Measurements from ENCODE around the gene NKAIN4.

NKAIN4 gene

GRCh38 chr20:63287697-63288580 lies 33.7 kb upstream of the NKAIN4 start:
- H3K36me3 ChIP-seq (ENCODE audit: insufficient read depth, low read length): 0 out of 2 replicates have a peak, but pooled peaks cover 3% of the 10 kb centered on the region
- no peak overlapping the region for H3K27ac ChIP-seq (ENCODE audit: low read depth, low read length)
- H2AFZ ChIP-seq (ENCODE audit: low read length, unreplicated experiment): no peak overlapping the region
- H3K79me2 ChIP-seq (ENCODE audit: control insufficient read depth, insufficient read depth, low read length, unreplicated experiment): no peaks in the 10 kb centered on the region
- H3K27me3 ChIP-seq (ENCODE audit: insufficient read depth, low read length): no peaks in the 10 kb centered on the region
- no peak overlapping the region for H3K4me3 ChIP-seq (ENCODE audit: low read depth, low read length)
- H3K4me1 ChIP-seq (ENCODE audit: control insufficient read depth, insufficient read depth, low read length, unreplicated experiment): no peaks in the 10 kb centered on the region

GRCh38 chr20:63286781-63287696 lies 32.8 kb upstream of the NKAIN4 start:
- H3K36me3 ChIP-seq (ENCODE audit: insufficient read depth, low read length): 0 out of 2 replicates have a peak, but pooled peaks cover 3% of the 10 kb centered on the region
- no peaks in the 10 kb centered on the region for H3K4me1 ChIP-seq (ENCODE audit: control insufficient read depth, insufficient read depth, low read length, unreplicated experiment)
- no peak overlapping the region for H3K27ac ChIP-seq (ENCODE audit: low read depth, low read length)
- no peak overlapping the region for H3K4me3 ChIP-seq (ENCODE audit: low read depth, low read length)
- H3K27me3 ChIP-seq (ENCODE audit: insufficient read depth, low read length): no peaks in the 10 kb centered on the region
- H2AFZ ChIP-seq (ENCODE audit: low read length, unreplicated experiment): no peak overlapping the region
- no peaks in the 10 kb centered on the region for H3K79me2 ChIP-seq (ENCODE audit: control insufficient read depth, insufficient read depth, low read length, unreplicated experiment)

GRCh38 chr20:63285636-63286615 lies 31.7 kb upstream of the NKAIN4 start:
- no peak overlapping the region for H3K4me3 ChIP-seq (ENCODE audit: low read depth, low read length)
- H3K36me3 ChIP-seq (ENCODE audit: insufficient read depth, low read length): 0 out of 2 replicates have a peak, but pooled peaks cover 3% of the 10 kb centered on the region
- H3K4me1 ChIP-seq (ENCODE audit: control insufficient read depth, insufficient read depth, low read length, unreplicated experiment): no peaks in the 10 kb centered on the region

GRCh38 chr20:63284981-63285524 lies 30.8 kb upstream of the NKAIN4 start:
- Histone ChIP-seq H3K27ac (ENCODE audit: low read depth, low read length) (no peak overlapping the region), H3K4me1 (ENCODE audit: control insufficient read depth, insufficient read depth, low read length, unreplicated experiment) (no peaks in the 10 kb centered on the region), H3K79me2 (ENCODE audit: control insufficient read depth, insufficient read depth, low read length, unreplicated experiment) (no peaks in the 10 kb centered on the region), H3K27me3 (ENCODE audit: insufficient read depth, low read length) (no peaks in the 10 kb centered on the region), H2AFZ (ENCODE audit: low read length, unreplicated experiment) (no peak overlapping the region), H3K4me3 (ENCODE audit: low read depth, low read length) (no peak overlapping the region), H3K36me3 (ENCODE audit: insufficient read depth, low read length) (0 out of 2 replicates have a peak, but pooled peaks cover 3% of the 10 kb centered on the region)

More at GRCh38 chr20:63285636-63286615, 31.7 kb upstream of the NKAIN4 start:
- H3K27me3 ChIP-seq (ENCODE audit: insufficient read depth, low read length): no peaks in the 10 kb centered on the region
- H3K79me2 ChIP-seq (ENCODE audit: control insufficient read depth, insufficient read depth, low read length, unreplicated experiment): no peaks in the 10 kb centered on the region
- no peak overlapping the region for H3K27ac ChIP-seq (ENCODE audit: low read depth, low read length)
- no peak overlapping the region for H2AFZ ChIP-seq (ENCODE audit: low read length, unreplicated experiment)

- 0 out of 2 replicates have a peak, but pooled peaks cover 3% of the 10 kb centered on the region for H3K36me3 ChIP-seq (ENCODE audit: insufficient read depth, low read length)
- no peaks in the 10 kb centered on the region for H3K79me2 ChIP-seq (ENCODE audit: control insufficient read depth, insufficient read depth, low read length, unreplicated experiment)
- no peaks in the 10 kb centered on the region for H3K27me3 ChIP-seq (ENCODE audit: insufficient read depth, low read length)
- no peak overlapping the region for H3K27ac ChIP-seq (ENCODE audit: low read depth, low read length)
- no peak overlapping the region for H2AFZ ChIP-seq (ENCODE audit: low read length, unreplicated experiment)
- no peak overlapping the region for H3K4me3 ChIP-seq (ENCODE audit: low read depth, low read length)
- H3K4me1 ChIP-seq (ENCODE audit: control insufficient read depth, insufficient read depth, low read length, unreplicated experiment): no peaks in the 10 kb centered on the region
These were observed 30.3 kb upstream of the NKAIN4 start for GRCh38 chr20:63284544-63284949.

- Histone ChIP-seq H2AFZ (ENCODE audit: low read length, unreplicated experiment) (no peak overlapping the region), H3K4me1 (ENCODE audit: control insufficient read depth, insufficient read depth, low read length, unreplicated experiment) (no peaks in the 10 kb centered on the region), H3K27ac (ENCODE audit: low read depth, low read length) (no peak overlapping the region), H3K36me3 (ENCODE audit: insufficient read depth, low read length) (0 out of 2 replicates have a peak, but pooled peaks cover 3% of the 10 kb centered on the region), H3K79me2 (ENCODE audit: control insufficient read depth, insufficient read depth, low read length, unreplicated experiment) (no peaks in the 10 kb centered on the region), H3K4me3 (ENCODE audit: low read depth, low read length) (no peak overlapping the region), H3K27me3 (ENCODE audit: insufficient read depth, low read length) (no peaks in the 10 kb centered on the region)
These were observed 29.8 kb upstream of the NKAIN4 start for GRCh38 chr20:63284083-63284440.

GRCh38 chr20:63283397-63284082 lies 29.3 kb upstream of the NKAIN4 start:
- no peaks in the 10 kb centered on the region for H3K79me2 ChIP-seq (ENCODE audit: control insufficient read depth, insufficient read depth, low read length, unreplicated experiment)
- 0 out of 2 replicates have a peak, but pooled peaks cover 3% of the 10 kb centered on the region for H3K36me3 ChIP-seq (ENCODE audit: insufficient read depth, low read length)
- no peaks in the 10 kb centered on the region for H3K4me1 ChIP-seq (ENCODE audit: control insufficient read depth, insufficient read depth, low read length, unreplicated experiment)
- no peak overlapping the region for H3K4me3 ChIP-seq (ENCODE audit: low read depth, low read length)
- no peaks in the 10 kb centered on the region for H3K27me3 ChIP-seq (ENCODE audit: insufficient read depth, low read length)
- no peak overlapping the region for H2AFZ ChIP-seq (ENCODE audit: low read length, unreplicated experiment)
- no peak overlapping the region for H3K27ac ChIP-seq (ENCODE audit: low read depth, low read length)

GRCh38 chr20:63282946-63283345 lies 28.7 kb upstream of the NKAIN4 start:
- no peak overlapping the region for H2AFZ ChIP-seq (ENCODE audit: low read length, unreplicated experiment)
- H3K27ac ChIP-seq (ENCODE audit: low read depth, low read length): no peak overlapping the region
- H3K79me2 ChIP-seq (ENCODE audit: control insufficient read depth, insufficient read depth, low read length, unreplicated experiment): peaks cover 2% of the 10 kb centered on the region
- no peak overlapping the region for H3K4me3 ChIP-seq (ENCODE audit: low read depth, low read length)
- H3K36me3 ChIP-seq (ENCODE audit: insufficient read depth, low read length): 0 out of 2 replicates have a peak, but pooled peaks cover 5% of the 10 kb centered on the region
- H3K4me1 ChIP-seq (ENCODE audit: control insufficient read depth, insufficient read depth, low read length, unreplicated experiment): no peaks in the 10 kb centered on the region
- no peaks in the 10 kb centered on the region for H3K27me3 ChIP-seq (ENCODE audit: insufficient read depth, low read length)

Measured in ACC112 (cell line).